Measurements from ENCODE around the gene SRPRB.
"Not testable (repeated sequence)": the region's sequence is repeated elsewhere in the genome, so short reads cannot be mapped to it uniquely, and the experiment has no call there.

Gene SRPRB

DNA sequence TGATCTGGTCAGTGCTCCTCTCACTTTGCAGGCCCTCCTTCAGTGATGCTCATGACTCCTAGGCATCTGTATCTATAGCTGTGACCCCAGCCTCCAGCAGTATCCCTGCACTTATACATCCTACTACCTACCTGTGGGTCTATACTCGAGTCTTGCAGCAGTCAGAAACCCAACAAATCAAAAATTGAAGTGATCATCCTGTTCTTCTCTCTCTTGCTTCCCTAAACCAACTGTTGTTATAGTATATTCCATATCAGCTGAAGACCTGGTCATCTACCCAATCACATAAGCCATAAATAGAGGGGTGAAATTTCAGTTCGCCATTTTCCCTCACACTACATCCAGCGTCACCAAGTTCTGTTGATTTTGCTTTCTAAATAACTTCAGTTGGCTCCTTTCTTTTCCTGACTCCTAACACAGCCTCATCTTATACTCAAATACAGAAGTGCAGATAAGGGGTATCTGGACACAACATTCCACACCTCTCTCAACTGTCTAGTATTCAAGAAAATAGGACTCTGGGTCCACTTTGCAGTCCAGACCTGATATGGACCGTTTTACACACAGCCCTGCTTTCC is 25.9 kb upstream of the SRPRB start:
- no peak for DNase-seq

DNA sequence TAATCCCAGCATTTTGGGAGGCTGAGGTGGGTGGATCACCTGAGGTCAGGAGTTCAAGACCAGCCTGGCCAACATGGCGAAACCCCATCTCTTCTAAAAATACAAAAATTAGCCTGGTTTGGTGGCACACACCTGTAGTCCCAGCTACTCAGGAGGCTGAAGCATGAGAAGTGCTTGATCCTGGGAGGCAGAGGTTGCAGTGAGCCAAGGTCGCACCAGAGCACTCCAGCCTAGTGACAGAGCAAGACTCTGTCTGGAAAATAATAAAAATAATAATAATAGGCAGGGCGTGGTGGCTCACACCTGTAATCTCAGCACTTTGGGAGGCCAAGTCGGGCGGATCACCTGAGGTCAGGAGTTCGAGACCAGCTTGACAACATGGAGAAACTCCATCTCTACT is 24.9 kb upstream of the SRPRB start:
- not testable (repeated sequence) for DNase-seq

DNA sequence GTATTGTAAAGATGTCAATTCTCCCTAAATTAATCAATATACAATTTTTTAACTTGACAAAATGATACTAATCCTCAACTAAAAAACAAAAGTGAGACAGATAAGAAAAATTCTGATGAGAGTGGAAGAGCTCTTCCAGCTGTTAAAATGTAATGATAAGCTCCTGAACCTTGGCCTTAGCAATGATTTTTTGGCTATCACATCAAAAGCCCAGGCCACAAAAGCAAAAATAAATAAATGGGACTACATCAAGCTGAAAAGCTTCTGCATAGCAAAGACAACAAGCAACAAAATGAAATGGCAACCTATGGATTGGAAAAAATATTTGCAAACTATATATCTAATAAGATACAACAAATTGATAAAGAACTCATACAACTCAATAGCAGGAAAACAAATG is 24.0 kb upstream of the SRPRB start:
- no peak for DNase-seq

DNA sequence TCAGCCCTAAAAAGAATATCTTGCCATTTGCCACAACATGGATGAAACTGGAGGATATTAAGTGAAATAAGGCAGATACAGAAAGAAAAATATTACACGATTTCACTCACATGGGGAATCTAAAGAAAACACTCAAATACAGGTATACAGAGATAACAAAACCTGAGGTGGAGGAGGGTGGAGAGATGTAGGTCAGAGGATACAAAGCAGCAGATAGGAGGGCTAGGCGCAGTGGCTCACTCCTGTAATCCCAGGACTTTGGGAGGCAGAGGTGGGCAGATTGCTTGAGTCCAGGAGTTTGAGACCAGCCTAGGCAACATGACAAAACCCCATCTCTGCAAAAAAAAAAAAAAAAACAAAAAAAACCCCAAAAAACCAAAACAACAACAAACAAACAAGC is 23.2 kb upstream of the SRPRB start:
- DNase-seq = no peak

DNA sequence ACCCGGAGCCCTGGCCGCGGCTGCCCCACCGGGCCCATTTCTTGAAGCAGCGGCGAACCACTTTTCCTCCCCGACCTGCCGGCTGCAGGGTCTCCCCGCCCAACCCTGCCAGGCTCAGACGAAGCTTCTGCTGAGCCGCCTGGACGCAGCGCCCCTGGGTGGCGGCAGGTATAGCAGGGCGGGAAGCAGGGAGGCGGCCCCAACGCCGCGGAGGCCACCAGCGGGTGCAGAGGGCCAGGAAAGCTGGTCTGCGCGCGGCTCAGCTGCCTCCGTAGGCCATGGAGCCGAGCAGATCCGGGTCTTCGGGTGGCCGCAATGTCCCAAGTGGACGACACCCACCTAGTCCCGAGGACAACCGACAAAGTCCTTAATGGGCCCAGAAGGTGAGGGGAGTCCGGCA is 21.9 kb upstream of the SRPRB start:
- no peak for DNase-seq

DNA sequence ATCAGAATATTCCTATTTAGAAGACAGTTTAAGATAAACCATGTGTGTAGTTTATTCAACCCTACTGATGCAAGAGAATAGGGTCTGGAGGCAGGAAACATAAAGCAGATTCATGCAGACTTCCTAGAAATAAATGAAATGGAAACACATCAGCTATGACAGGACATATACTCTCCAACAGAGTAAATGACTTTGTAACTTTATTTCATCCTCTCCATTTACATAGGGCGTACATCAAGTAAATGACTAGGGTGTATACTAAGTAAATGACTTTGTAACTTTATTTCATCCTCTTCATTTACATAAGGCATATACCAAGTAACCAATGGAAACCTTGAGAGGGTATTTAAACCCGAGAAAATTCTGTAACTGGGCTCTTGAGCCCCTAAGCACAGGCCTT is 17.6 kb upstream of the SRPRB start:
- no peak for DNase-seq

GRCh38 chr3:133792171-133792763 is 13.3 kb upstream of the SRPRB start:
- DNase-seq = no peak

GRCh38 chr3:133797396-133798105 is 8.1 kb upstream of the SRPRB start:
- no peak for DNase-seq

DNA sequence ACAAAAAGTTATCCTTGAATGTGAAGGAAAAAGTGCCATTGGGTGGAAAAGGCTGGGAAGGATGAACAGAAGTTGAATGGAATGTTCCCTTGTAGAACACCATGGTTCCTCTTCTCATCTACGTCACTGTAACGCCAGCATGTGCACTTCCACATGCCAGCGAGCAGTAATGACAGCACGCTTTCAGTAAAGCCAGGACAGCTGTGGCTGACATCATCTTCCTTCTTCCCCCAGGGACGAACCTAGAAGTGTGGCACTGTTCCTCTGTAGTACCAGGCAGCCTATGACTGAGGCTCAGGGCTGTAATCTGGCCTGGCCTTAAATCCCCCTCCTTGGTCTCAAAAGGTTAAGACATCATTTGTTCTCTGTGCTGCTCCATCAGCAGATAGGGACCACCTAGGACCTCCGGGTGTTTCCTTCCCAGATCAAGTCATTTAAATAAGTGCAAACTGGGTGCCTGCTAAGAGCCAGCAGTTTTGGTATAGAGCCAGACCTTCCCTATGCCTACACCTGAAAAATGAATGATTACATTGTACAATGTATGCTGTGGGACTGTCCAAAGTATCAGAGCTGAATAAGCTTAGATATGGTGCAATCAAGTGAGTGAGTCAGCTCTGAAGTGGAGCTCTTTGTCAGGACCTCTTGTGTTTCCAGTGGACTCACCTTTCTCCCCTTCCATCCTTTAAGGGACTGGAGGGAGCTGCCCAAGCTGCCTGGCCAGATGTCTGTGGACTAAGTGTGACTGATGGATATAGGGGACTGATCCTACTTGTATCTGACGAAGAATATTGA is 5.6 kb upstream of the SRPRB start:
- no peak for DNase-seq

- no peak for DNase-seq
Observed at GRCh38 chr3:133803469-133803868, 2.1 kb upstream of the SRPRB start.

- DNase-seq = no peak
Observed at GRCh38 chr3:133804896-133805295, 719 bp upstream of the SRPRB start.

DNA sequence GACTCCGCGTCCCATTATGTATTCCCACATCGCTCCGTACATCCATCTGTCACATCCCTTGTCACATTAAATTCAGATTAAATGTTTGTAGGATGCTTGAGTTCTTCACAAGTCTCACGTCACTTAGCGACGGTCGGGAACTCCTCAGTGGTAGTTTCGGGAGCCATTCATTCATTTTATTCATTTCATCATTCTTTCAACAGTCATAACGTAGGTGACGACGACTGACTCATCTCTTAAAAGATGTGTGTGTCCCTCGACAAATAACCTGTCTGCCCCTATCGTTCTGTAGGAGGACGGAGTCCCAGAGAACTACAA is 272 bp upstream of the SRPRB start:
- DNase-seq = no peak

DNA sequence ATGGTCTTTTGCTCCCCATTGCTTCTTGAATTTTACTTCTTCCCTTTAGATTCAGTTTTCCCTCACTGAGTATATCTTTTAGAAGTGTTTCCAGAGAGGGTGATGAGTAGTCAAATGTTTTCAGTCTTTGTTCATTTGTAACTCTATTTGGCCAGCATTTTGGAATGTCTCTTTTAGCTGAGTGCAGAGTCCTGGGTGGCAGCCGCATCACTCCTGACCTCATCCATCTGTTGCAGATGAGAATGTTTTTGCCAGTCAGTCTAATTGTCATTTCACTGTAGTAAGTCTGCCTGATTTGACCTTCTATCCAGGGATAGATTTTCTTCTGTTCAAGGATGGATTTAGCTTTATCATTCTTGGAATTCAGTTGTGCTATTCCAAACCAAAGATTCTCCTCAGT is 7.3 kb downstream of the SRPRB start:
- DNase-seq = no peak

- no peak for DNase-seq
Observed at GRCh38 chr3:133815386-133815785, 9.8 kb downstream of the SRPRB start.

DNA sequence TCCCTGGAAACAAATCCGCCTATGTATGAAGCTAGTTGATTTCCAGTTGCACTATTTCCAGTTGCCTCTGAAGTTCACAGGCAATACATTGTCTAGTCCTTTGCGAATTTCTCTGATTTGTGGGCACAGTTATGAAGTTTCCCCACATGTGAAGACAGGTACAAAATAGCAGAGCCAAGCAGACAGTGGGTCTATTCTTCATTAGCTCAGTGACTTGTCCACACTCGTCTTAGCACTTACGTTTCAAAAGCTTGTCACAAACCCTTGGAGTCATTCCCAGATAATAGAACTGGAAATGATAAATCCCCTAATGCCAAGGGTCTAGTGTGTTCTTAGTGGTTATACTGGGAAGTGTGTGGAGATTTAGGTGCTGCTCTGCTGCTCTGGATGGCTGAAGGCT is 14.5 kb downstream of the SRPRB start:
- DNase-seq = no peak

DNA sequence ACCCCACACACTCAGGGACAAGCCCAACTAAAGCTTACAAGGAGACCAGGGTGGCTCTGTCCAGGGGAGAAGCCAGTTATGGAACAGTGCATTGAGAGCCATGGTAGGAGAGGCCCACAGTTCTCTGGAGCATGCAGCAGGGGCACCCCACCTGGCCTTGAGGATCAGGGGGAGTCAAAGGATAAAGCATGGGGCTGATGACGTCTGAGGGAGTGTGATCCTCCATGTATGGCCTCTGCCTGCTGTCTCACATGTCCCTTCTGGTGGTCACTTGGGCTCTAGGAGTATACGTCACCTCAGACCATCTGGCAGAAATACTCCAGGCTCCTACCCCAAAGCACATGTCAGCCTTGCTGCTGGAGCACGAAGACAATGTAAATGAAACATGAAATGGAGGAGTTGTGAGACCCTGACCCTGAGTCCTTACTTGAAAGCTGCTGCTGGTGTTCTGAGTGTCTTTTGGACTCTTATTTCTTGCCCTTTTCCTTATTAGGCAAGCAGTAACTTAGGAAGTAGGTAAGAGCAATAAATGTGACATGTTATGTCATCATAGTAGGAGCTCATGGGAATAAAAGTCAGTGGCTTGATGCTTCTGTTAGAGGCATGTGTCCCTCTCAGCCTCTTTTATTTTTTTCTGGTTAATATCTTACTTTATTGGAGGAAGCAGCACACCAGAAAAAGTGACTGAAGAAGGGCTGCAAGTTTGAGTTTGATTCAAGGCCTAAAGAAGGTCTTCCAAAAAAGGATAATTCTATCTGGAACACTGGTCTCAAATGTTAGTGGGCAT is 15.5 kb downstream of the SRPRB start:
- no peak for DNase-seq

DNA sequence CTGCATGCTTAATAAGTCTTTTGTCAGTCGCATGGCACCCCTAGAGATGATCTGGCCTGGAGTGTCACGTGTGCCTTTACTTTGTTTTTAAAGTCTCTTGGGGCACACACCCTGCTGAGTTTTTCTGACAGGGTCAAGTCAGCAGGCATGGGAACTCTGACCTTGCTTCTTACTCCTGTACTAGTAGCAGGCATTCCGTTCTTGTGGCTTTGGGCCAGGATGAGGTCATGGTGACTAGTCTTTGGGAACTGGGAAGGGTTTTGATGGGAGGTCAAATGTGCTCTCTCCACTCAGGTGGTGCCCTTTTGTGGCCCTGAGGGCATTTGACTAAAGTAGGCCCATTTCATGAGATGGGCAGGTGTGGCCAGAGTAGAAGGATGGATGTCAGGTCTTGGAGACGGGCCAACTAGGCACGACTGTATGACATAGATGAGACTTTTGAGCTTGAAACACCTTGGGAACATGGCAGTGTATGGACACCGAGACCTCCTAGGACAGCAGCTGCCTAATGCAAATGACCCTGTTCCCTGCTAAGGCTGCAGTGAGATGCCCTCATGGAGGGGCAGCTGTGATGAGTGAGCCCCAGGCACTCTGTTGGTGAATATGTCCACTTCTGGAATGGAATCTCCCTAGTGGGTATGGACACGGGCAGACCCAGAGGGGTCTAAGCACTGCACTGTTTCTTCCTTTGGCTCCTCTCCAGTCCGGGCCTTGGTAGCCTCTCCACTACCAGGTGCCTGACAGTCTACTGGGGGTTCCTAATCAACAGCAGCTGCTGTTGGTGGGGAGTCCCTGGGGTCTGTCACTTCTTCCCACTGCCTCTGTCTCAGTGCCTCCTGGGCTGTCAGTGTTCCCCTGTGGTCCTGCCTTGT is 16.4 kb downstream of the SRPRB start:
- DNase-seq = peak; percentile 63

- DNase-seq = no peak
Observed at GRCh38 chr3:133824961-133825485, 19.4 kb downstream of the SRPRB start.

DNA sequence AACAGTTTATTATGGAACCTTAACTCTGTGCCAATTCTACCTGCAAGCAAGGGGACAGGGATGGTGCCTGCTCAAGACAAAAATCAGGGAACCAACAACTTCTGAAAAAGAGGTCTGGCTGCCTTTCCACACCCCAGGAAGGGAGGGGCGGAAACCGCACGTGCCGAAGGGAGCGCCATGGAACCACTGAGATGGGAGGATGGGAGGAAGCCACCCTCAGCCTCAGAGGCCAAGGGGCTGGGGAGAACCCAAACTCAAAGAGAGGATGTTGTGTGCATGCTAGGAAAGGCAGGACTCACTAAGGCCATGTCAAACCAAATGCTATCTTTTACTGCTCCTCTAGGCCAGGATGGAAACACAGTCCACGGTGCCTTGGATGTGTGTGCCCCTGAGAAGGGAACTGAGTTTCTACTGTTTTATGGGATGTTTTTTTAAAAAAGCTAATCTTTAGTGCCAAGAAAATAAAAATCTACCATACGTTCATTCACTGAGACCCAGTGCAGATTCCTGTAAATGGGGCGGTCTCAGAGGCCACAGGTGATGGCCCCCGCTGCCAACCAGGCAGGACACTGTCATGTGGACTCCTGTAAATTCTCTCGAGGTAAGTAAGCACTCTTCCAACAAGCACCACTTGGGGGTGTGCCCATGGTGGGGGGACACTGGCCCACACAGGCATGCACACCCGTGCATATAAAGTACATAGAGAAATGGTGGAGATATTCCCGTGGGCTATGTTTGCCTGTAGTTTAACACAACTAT is 20.5 kb downstream of the SRPRB start:
- no peak for DNase-seq

DNA sequence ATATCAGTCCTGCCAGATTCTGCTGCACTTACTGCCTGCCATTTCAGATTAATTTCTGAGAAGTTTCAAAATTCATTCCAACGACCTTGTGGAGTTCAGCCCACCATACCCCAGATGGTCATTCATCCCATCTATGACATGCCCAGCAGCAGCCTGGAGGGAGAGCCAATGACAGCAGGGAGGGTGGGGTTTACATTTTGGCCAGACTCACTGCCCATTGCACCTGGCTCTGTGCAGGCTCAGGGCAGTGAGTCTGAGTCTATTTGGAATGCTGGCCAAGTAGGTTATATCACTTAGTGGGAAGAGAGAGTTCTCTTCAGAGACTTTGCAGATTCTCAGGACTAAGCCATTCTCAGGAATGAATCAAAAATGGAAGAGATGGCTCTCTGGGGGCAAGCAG is 21.5 kb downstream of the SRPRB start:
- no peak for DNase-seq

GRCh38 chr3:133827684-133828083 is 22.1 kb downstream of the SRPRB start:
- no peak for DNase-seq
